K562 (cell line): Measurements from ENCODE around the gene TSGA10IP. TPM values are rescaled to one million over a fixed set of nuclear protein-coding genes. Genes with fewer than 3 reads are reported as not detected.
A peak's percentile ranks its signal among the peaks of the same experiment; 100 is the strongest.

Experiments
- ATF1 ChIP-seq, 2 experiments: fragments of 450-650 bp in 1 of 2; IDR thresholded peaks; 2 replicates each; pipeline ENCODE4 v1.6.1; 2016; ENCODE audit warnings: missing compliant biosample characterization in 1 of 2, missing genetic modification characterization in 1 of 2
- CC2D1A ChIP-seq: fragments of 450-650 bp; IDR thresholded peaks from 2 replicates; pipeline ENCODE4 v1.6.1; 2017; ENCODE audit warnings: mild to moderate bottlenecking
- CHAMP1 ChIP-seq: fragments of 450-650 bp; IDR thresholded peaks from 2 replicates; pipeline ENCODE4 v1.6.1; 2016; ENCODE audit warnings: mild to moderate bottlenecking
- CREB1 ChIP-seq, 2 experiments: sonication (generic) in 1 of 2; formaldehyde crosslinking in 1 of 2; IDR thresholded peaks; 2 replicates each; pipeline versions ENCODE4 v1.6.1 to v1.8.0; 2012 to 2022; ENCODE audit warnings: inconsistent platforms in 1 of 2, mild to moderate bottlenecking in 1 of 2, missing genetic modification reagents in 1 of 2, moderate library complexity in 1 of 2
- CREM ChIP-seq: IDR thresholded peaks from 2 replicates; pipeline ENCODE4 v1.6.1; 2014; ENCODE audit warnings: antibody characterized with exemption, low read depth
- CTBP1 ChIP-seq: fragments of 450-650 bp; IDR thresholded peaks from 2 replicates; pipeline ENCODE4 v1.6.1; 2016; ENCODE audit warnings: borderline replicate concordance
- DEAF1 ChIP-seq: fragments of 450-650 bp; formaldehyde crosslinking; IDR thresholded peaks from 2 replicates; pipeline ENCODE4 v1.4.0; 2020; ENCODE audit warnings: mild to moderate bottlenecking, moderate library complexity
- MAFK ChIP-seq: IDR thresholded peaks from 2 replicates; pipeline ENCODE4 v1.6.1; 2011; ENCODE audit warnings: low read length, improper control_type of control experiment
- MTA3 ChIP-seq: fragments of 450-650 bp; formaldehyde crosslinking; IDR thresholded peaks from 2 replicates; pipeline ENCODE4 v1.6.1; 2017; ENCODE audit warnings: mild to moderate bottlenecking, borderline replicate concordance
- MYNN ChIP-seq, 2 experiments: sonication (generic); formaldehyde crosslinking in 1 of 2; IDR thresholded peaks; 2 replicates each; pipeline versions ENCODE4 v1.5.0 to v1.6.1; 2016 to 2020; ENCODE audit warnings: antibody characterized with exemption in 1 of 2, missing genetic modification reagents in 1 of 2
- NEUROD1 ChIP-seq: fragments of 150-350 bp; IDR thresholded peaks from 2 replicates; pipeline ENCODE4 v1.6.1; 2014; ENCODE audit warnings: borderline replicate concordance, low read length, low read depth; ENCODE audit not compliant: partially characterized antibody
- RAD21 ChIP-seq, 2 experiments: fragments of 250-450 bp in 1 of 2; fragments of 450-650 bp in 1 of 2; sonication (Bioruptor Pico) in 1 of 2; formaldehyde crosslinking in 1 of 2; IDR thresholded peaks in 1 of 2; conservative IDR thresholded peaks in 1 of 2; 2 replicates each; pipeline versions ENCODE4 v1.4.0 to v1.8.0; 2020 to 2022; ENCODE audit warnings: mild to moderate bottlenecking in 2 of 2, moderate library complexity in 1 of 2
- RB1 ChIP-seq: fragments of 450-650 bp; IDR thresholded peaks from 2 replicates; pipeline ENCODE4 v1.6.1; 2017; ENCODE audit warnings: low read depth, mild to moderate bottlenecking
- SMAD3 ChIP-seq: fragments of 450-650 bp; formaldehyde crosslinking; conservative IDR thresholded peaks from 2 replicates; pipeline ENCODE4 v1.4.0; 2020; ENCODE audit warnings: mild to moderate bottlenecking
- SMC3 ChIP-seq: conservative IDR thresholded peaks from 2 replicates; pipeline ENCODE4 v1.6.1; 2011; ENCODE audit warnings: low read depth, low read length, improper control_type of control experiment; ENCODE audit not compliant: insufficient read depth
- SOX6 ChIP-seq: fragments of 450-650 bp; IDR thresholded peaks from 2 replicates; pipeline ENCODE4 v1.6.1; 2014; ENCODE audit warnings: mild to moderate bottlenecking
- SPI1 ChIP-seq: IDR thresholded peaks from 2 replicates; pipeline ENCODE4 v1.6.1; 2011; ENCODE audit warnings: low read depth, low read length, control low read depth, borderline replicate concordance
- SRF ChIP-seq, 2 experiments: fragments of 250-450, 450-650 bp in 1 of 2; sonication (Bioruptor Pico) in 1 of 2; sonication (generic) in 1 of 2; formaldehyde crosslinking; IDR thresholded peaks; 2 replicates each; pipeline versions ENCODE4 v1.5.0 to v1.5.1; 2020 to 2022; ENCODE audit warnings: mild to moderate bottlenecking in 1 of 2, missing genetic modification reagents in 1 of 2
- TBL1XR1 ChIP-seq, 2 experiments: IDR thresholded peaks; 2 replicates each; pipeline ENCODE4 v1.6.1; 2012; ENCODE audit warnings: improper control_type of control experiment in 2 of 2, low read length in 2 of 2, mild to moderate bottlenecking in 1 of 2
- TEAD1 ChIP-seq, 2 experiments: fragments of 450-650 bp in 1 of 2; sonication (generic) in 1 of 2; formaldehyde crosslinking; IDR thresholded peaks; 2 replicates each; pipeline versions ENCODE4 v1.4.0 to v1.8.0; 2020 to 2022; ENCODE audit warnings: mild to moderate bottlenecking in 2 of 2, missing genetic modification reagents in 1 of 2
- TFAM ChIP-seq: fragments of 250-450 bp; sonication (Bioruptor Pico); conservative IDR thresholded peaks from 2 replicates; pipeline ENCODE4 v1.5.0; 2021; ENCODE audit warnings: mild to moderate bottlenecking, moderate library complexity
- TFAP4 ChIP-seq: sonication (generic); formaldehyde crosslinking; IDR thresholded peaks from 2 replicates; pipeline ENCODE4 v1.8.0; 2022; ENCODE audit warnings: missing genetic modification reagents, mild to moderate bottlenecking, moderate library complexity, borderline replicate concordance
- polyA plus RNA-seq, 8 experiments: library from polyadenylated mRNA; depleted of rRNA in 4 of 8; stranded (reverse) in 5 of 8; unstranded in 3 of 8; fragments of >200 nt; fragmentation: Nextera tagmentation in 2 of 8; fragmentation: Illumina TruSeq in 1 of 8; extraction: Ambion mirVana in 2 of 8; extraction: Trizol in 1 of 8; gene quantifications; 2 replicates each; pipeline versions ENCODE4 v1.2.1 to v1.2.3, GENCODE V29; 2011 to 2014; ENCODE audit warnings: inconsistent platforms in 1 of 8, missing spikeins in 1 of 8
- total RNA-seq, 7 experiments: library from RNA; depleted of rRNA in 6 of 7; stranded (reverse); fragments of >200 nt in 6 of 7; fragmentation: Illumina TruSeq in 2 of 7; extraction: Trizol in 2 of 7; gene quantifications; 2 replicates each; pipeline versions ENCODE4 v1.2.1 to v1.2.3, GENCODE V29; 2011 to 2021; ENCODE audit warnings: low replicate concordance in 1 of 7

The TSGA10IP gene
- total and polyA plus RNA-seq, 9 of the 15 experiments (the other 6 are each of a cell fraction or from before 2014, with no cell fraction given), result not detected

DNA sequence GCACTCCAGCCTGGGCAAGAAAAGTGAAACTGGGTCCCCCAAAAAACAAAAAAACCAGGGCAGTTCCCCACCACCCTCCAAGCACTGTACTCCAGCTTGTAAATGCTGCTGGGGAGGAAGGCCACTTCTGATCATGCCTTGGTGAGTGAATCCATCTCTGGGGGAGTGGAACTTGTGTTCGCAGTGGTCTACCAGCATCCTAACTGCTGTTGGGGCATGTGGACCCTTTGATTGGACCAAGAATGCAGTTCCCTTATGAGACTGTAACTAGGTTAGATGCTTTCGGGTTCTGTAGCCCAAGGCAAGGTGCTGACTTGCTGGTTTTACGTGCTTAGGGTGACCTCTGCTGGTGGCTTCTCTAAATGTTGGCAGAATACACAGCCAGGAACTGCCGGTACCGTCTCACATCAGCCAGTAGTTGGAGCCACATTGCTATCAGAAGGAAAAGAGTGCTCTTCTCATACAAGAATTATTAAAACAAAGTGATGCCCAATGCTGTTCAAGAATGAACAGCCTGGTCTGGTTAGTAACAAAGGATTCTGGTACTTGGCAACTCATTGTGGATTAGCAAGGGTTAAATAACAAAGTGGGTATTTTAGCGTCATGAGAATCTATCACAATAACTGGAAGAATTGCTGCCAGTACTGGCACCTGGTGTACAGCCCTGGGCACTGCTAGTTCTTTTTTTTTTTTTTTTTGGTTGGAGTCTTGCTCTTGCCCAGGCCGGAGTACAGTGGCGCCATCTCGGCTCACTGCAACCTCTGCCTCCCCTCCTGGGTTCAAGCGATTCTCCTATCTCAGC, 43.7 kb downstream of the TSGA10IP start (continued):
- TF ChIP-seq ATF1 (CRISPR knock-in tag; IDR thresholded peaks at IDR 0.05) (no peak), ATF1 (tag; IDR thresholded peaks at IDR 0.05) (peak; percentile 36; the same call in 1 of the 2 replicates), TEAD1 (CRISPR knock-in tag; IDR thresholded peaks at IDR 0.05) (no peak), CREM (peak; percentile 32; the same call in 1 of the 2 replicates), TFAP4 (peak; percentile 58), TFAM (CRISPR knock-in tag) (no peak), MAFK (peak; percentile 58), MTA3 (no peak), SRF (CRISPR knock-in tag; IDR thresholded peaks at IDR 0.05) (0 out of 4 replicates have a peak, but pooled peaks of 1 of the 2 experiments have one; percentile 9), TBL1XR1 (IDR thresholded peaks at IDR 0.05; ENCODE audit: low read length in 2 of 2) (peak in 1 of 2 experiments; percentile 47; a peak in 2 of 4 replicates), NEUROD1 (peak; percentile 35), MYNN (IDR thresholded peaks at IDR 0.05) (peak; percentile 65), MYNN (CRISPR knock-in tag; IDR thresholded peaks at IDR 0.05) (no peak), CC2D1A (peak; percentile 94), RAD21 (CRISPR knock-in tag; conservative IDR thresholded peaks at IDR 0.05 in 1 of 2, IDR thresholded peaks at IDR 0.05 in 1 of 2) (peak; percentile 99), SMAD3 (CRISPR knock-in tag) (0 out of 2 replicates have a peak, but pooled peaks have one; percentile 3), DEAF1 (CRISPR knock-in tag) (peak; percentile 97), RB1 (peak; percentile 86; the same call in 1 of the 2 replicates), SPI1 (peak; percentile 20; the same call in 1 of the 2 replicates), CTBP1 (peak; percentile 73; the same call in 1 of the 2 replicates), CREB1 (IDR thresholded peaks at IDR 0.05) (0 out of 2 replicates have a peak, but pooled peaks have one; percentile 11), CREB1 (CRISPR knock-in tag; IDR thresholded peaks at IDR 0.05) (no peak), SMC3 (peak; percentile 98), CHAMP1 (peak; percentile 66; the same call in 1 of the 2 replicates), SOX6 (peak; percentile 32; the same call in 1 of the 2 replicates)
